Epithelial cell of esophagus (primary cell): Measurements from ENCODE around the gene C3orf20.

Experiments used
- DNase-seq: peaks from one replicate; pipeline ENCODE4 v3.0.0; 2010; ENCODE audit warnings: low read depth
- H3K4me3 ChIP-seq: 2 replicates; pipeline ENCODE4 v1.5.1; 2011; ENCODE audit warnings: mild to moderate bottlenecking, low read length, control low read depth
- TF ChIP-seq, protein P1 (sequence below): IDR thresholded peaks from 2 replicates; pipeline ENCODE4 v1.5.1; 2011; ENCODE audit warnings: low read depth, mild to moderate bottlenecking, low read length, control low read depth, inconsistent platforms; ENCODE audit not compliant: insufficient read depth; ENCODE audit errors: missing control alignments

Gene C3orf20

DNA sequence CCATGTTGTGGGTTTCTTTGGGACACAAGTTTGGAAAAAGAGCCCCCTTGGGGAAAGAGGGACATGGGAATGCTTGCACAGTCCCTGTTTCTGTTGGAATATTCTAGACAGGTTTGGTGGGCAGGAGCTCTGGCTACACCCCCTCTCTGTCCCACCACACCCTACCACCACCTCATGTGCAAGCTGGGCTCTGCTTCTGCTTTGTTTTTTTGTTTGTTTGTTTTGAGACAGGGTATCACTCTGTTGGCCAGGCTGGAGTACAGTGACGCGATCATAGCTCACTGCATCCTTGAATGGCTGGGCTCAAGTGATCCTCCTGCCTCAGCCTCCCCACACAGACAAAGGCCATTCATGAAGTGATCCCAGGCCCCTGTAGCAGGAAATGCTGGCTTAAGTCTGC, 86.9 kb downstream of the C3orf20 start:
- TF ChIP-seq, protein P1, sequence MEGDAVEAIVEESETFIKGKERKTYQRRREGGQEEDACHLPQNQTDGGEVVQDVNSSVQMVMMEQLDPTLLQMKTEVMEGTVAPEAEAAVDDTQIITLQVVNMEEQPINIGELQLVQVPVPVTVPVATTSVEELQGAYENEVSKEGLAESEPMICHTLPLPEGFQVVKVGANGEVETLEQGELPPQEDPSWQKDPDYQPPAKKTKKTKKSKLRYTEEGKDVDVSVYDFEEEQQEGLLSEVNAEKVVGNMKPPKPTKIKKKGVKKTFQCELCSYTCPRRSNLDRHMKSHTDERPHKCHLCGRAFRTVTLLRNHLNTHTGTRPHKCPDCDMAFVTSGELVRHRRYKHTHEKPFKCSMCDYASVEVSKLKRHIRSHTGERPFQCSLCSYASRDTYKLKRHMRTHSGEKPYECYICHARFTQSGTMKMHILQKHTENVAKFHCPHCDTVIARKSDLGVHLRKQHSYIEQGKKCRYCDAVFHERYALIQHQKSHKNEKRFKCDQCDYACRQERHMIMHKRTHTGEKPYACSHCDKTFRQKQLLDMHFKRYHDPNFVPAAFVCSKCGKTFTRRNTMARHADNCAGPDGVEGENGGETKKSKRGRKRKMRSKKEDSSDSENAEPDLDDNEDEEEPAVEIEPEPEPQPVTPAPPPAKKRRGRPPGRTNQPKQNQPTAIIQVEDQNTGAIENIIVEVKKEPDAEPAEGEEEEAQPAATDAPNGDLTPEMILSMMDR: no peak
- no peak overlapping the region for H3K4me3 ChIP-seq
- no peak for DNase-seq

DNA sequence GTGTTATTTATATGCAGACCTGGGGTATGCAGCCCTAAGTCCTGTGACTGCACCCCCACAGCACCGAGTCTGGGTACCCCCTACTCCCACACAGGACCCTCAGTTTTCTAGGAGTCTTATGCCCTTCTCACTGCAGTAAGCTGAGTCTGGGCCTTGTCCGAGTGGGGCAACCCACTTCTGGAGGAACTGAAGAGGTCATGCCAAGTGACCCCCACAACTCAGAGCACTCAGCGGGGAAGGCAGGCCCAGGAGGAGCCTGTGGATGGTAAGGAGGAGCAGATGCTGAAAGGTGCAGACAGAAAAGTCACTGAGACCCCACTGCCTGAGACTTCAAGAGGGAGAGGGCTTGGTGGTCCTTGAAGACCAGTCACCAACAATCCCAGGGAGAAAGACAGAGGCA, 87.8 kb downstream of the C3orf20 start:
- no peak overlapping the region for H3K4me3 ChIP-seq
- DNase-seq: no peak
- TF ChIP-seq, protein P1: no peak

DNA sequence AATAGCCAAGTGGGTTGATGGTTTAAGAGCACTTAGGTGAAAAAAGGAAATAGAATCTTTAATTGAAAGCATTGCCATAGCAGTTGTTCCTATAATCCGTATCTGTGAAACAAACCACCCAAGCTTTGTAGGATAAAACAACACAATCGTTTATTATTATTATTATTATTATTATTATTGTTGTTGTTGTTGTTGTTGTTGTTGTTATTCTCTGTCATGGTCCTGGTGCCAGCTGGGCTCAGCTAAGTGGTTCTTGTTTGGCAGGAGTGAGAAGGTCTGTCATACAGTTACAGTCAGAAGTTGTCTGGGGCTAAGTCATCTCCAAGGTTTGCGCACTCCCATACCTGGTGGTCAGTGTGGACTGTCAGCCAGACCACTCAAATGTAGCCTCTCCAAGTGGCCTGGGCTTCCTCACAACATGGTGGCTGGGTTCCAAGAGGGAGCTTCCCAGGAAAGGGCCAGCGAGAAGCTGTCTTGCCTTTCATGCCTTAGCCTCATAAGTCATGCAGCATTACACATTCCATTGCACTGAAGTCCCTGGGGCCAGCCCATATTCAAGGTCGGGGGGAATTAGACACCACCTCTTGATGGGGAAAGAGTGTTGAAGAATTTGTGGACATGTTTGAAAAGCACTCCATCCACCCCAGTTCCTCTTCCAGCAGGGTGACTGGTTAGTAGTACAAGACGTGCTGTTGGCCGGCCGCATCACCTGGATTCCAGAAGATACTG, 89.6 kb downstream of the C3orf20 start:
- no peak overlapping the region for H3K4me3 ChIP-seq
- TF ChIP-seq, protein P1: no peak
- DNase-seq: no peak

DNA sequence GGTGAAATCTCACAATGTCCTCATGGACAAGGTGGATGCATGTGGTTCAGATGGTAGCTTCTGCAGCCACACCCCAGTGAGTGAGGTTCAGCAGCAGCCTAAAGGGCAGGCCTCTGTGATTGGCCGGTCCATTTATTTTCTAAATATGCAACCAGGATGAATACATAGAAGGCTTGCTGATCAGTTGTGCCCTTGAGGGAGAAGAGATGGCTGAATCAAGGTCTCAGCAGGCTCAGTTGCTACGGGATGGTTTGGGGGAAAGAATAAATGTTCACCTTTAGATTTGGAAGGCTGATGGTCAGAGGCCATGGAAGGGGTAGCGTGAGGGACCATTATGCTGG, 90.1 kb downstream of the C3orf20 start:
- no peak for DNase-seq
- no peak overlapping the region for H3K4me3 ChIP-seq
- TF ChIP-seq, protein P1: no peak

DNA sequence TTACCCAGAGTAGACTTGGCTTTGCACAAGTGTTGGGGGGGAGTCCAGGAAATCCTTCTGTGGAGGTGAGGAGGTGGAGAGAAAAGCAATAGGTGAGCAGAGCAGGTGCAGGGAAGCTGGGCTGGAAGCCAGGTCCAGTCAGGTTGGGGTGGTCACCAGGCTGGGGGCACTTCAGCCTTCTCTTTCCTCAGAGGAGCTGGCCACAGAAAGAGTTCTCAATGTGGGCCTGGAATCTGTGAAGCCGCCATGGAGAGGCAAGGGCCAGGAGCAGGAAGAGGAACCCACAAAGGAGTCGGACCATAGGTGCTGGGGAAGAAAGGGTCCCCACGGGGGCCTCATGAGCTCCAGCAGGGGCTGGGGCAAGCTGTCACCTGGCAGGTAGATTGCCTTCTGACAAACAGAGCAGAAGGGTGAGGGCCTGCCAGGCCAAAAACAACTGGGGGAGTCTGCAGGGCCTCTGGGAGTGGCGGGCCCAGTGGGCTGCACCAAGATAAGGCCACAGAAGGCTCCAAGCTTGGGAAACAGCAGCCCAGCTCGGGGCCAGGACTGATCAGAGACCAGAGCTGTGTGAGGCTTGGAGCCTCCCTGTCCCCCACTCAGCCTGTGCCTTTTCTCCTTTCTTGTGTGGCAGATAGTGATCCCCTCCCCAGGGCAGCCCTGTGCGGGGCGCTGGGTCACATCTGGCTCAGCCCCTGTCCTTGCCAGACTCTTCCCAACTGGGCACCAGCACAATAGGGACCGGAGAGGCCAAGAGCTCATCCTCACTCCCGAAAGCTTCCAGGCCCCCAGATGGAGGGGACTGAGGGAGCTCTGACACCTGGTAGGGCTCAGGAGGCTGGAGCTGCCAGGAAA, 90.9 kb downstream of the C3orf20 start:
- no peak overlapping the region for H3K4me3 ChIP-seq
- TF ChIP-seq, protein P1: no peak
- no peak for DNase-seq

DNA sequence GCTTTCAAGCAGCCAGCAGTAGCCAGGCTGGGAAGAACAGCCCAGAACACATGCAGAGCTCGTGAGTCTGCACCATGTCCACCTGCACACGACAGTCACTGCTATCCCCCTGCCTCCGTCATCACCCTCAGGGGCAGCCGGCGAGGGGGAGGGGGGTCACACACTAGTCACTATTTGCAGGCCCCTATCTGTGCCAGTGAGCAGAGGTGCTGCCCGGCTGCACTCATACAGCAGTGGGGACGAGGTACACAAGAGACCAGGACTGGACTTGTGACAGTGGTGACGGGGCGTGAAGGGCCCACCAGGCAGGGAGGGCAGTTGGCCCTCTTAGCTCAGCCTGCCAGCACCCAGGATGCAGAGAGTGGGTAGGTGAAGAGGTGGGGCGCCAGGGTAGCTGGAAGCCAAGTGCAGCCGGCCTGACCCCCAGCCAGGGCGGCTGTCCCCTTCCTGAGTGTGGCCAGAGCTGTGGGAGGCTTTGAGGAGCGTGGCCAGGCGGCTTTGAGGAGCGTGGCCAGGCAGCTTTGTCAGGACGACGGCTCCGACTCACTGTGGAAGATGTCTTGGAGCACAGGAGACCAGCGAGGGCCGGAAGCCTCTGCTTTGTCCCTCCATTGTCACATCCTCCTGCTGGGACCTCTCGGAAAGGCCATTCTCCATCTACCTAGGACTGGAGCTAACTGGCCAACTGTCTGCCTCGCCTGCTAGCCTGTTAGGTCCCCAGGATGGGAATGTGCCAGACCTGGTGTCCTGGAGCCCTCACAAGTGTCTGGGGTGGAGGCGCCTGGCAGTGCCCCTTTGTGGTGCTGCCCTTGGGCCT, 91.7 kb downstream of the C3orf20 start:
- no peak for DNase-seq
- TF ChIP-seq, protein P1: no peak
- no peak overlapping the region for H3K4me3 ChIP-seq
